ENCODE results near the gene PRIM2.
"Not testable (repeated sequence)": the region's sequence is repeated elsewhere in the genome, so short reads cannot be mapped to it uniquely, and the experiment has no call there.

DNA sequence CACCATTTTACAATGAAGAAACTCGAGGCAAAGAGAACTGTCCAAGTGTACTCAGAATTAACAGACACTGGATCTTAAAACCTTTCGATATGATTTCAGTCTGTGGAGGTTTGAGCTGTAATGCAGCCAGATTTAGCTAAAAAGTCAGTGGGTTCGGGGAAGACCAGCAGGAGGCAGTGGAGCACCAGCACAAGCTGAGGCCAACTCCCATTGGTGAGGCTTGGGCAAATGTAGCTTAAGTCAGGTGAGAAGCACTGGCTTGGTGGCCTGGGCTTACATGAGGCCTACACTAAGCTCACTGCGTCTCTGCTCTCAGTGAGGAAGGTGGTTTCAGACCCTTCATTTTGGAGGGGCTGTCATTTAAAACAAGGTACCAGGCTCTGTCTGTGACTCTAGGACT, 234.5 kb downstream of the PRIM2 start:
- TF ChIP-seq SIN3A (IDR thresholded peaks at IDR 0.05; ENCODE audit: low read depth); POLR2A (IDR thresholded peaks at IDR 0.05; ENCODE audit: borderline replicate concordance, extremely low read depth, insufficient read depth, insufficient read length); EZH2phosphoT487 (IDR thresholded peaks at IDR 0.05; ENCODE audit: borderline replicate concordance); POLR2AphosphoS5 (IDR thresholded peaks at IDR 0.05; ENCODE audit: low read depth, low read length); SRF (IDR thresholded peaks at IDR 0.05; ENCODE audit: low read depth); RAD21 (IDR thresholded peaks at IDR 0.05; ENCODE audit: low read depth); JUND (IDR thresholded peaks at IDR 0.05); YY1 (IDR thresholded peaks at IDR 0.05; ENCODE audit: extremely low read depth, insufficient replicate concordance, low read depth, low read length): not testable (repeated sequence)
- TF ChIP-seq, protein P1, sequence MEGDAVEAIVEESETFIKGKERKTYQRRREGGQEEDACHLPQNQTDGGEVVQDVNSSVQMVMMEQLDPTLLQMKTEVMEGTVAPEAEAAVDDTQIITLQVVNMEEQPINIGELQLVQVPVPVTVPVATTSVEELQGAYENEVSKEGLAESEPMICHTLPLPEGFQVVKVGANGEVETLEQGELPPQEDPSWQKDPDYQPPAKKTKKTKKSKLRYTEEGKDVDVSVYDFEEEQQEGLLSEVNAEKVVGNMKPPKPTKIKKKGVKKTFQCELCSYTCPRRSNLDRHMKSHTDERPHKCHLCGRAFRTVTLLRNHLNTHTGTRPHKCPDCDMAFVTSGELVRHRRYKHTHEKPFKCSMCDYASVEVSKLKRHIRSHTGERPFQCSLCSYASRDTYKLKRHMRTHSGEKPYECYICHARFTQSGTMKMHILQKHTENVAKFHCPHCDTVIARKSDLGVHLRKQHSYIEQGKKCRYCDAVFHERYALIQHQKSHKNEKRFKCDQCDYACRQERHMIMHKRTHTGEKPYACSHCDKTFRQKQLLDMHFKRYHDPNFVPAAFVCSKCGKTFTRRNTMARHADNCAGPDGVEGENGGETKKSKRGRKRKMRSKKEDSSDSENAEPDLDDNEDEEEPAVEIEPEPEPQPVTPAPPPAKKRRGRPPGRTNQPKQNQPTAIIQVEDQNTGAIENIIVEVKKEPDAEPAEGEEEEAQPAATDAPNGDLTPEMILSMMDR (IDR thresholded peaks at IDR 0.05 in 2 of 3, conservative IDR thresholded peaks at IDR 0.05 in 1 of 3; ENCODE audit: borderline replicate concordance in 1 of 3, insufficient read depth in 1 of 3, low read depth in 2 of 3, low read length in 2 of 3): not testable (repeated sequence)
- TF ChIP-seq, protein P2, sequence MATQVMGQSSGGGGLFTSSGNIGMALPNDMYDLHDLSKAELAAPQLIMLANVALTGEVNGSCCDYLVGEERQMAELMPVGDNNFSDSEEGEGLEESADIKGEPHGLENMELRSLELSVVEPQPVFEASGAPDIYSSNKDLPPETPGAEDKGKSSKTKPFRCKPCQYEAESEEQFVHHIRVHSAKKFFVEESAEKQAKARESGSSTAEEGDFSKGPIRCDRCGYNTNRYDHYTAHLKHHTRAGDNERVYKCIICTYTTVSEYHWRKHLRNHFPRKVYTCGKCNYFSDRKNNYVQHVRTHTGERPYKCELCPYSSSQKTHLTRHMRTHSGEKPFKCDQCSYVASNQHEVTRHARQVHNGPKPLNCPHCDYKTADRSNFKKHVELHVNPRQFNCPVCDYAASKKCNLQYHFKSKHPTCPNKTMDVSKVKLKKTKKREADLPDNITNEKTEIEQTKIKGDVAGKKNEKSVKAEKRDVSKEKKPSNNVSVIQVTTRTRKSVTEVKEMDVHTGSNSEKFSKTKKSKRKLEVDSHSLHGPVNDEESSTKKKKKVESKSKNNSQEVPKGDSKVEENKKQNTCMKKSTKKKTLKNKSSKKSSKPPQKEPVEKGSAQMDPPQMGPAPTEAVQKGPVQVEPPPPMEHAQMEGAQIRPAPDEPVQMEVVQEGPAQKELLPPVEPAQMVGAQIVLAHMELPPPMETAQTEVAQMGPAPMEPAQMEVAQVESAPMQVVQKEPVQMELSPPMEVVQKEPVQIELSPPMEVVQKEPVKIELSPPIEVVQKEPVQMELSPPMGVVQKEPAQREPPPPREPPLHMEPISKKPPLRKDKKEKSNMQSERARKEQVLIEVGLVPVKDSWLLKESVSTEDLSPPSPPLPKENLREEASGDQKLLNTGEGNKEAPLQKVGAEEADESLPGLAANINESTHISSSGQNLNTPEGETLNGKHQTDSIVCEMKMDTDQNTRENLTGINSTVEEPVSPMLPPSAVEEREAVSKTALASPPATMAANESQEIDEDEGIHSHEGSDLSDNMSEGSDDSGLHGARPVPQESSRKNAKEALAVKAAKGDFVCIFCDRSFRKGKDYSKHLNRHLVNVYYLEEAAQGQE (IDR thresholded peaks at IDR 0.05; ENCODE audit: low read depth): not testable (repeated sequence)

Measured in HCT116 (cell line).